Activated CD4-positive, alpha-beta T cell treated with anti-CD3 and anti-CD28 coated beads, Interleukin-2, amount 10 ng/mL, durations not matched to agents 7 days and 5 days (primary cell): ENCODE data around the gene LRRC37B. TPM values are rescaled to one million over a fixed set of nuclear protein-coding genes. Genes with fewer than 3 reads are reported as not detected.
A peak's percentile ranks its signal among the peaks of the same experiment; 100 is the strongest.
"Not testable (repeated sequence)": the region's sequence is repeated elsewhere in the genome, so short reads cannot be mapped to it uniquely, and the experiment has no call there.

Source experiments
- CTCF ChIA-PET: fragments of 350-600 bp; sonication (Branson Sonifier 250); formaldehyde crosslinking; loops from one replicate; lab custom pipeline; 2021; ENCODE audit warnings: antibody characterized with exemption; lab: Charles Lee
- POLR2A ChIA-PET: fragments of 350-600 bp; sonication (Branson Sonifier 250); formaldehyde crosslinking; loops from one replicate; lab custom pipeline; 2021; ENCODE audit warnings: antibody characterized with exemption; lab: Charles Lee
- DNase-seq: peaks from one replicate; pipeline ENCODE4 v3.0.0-alpha.2; 2020
- H3K27ac Mint-ChIP-seq: one replicate; pipeline ENCODE4 v1.8.0; 2021; ENCODE audit warnings: mild to moderate bottlenecking, moderate library complexity, mixed read lengths
- H3K27me3 Mint-ChIP-seq: one replicate; pipeline ENCODE4 v1.8.0; 2021; ENCODE audit warnings: mixed read lengths
- H3K36me3 Mint-ChIP-seq: one replicate; pipeline ENCODE4 v1.8.0; 2021; ENCODE audit warnings: low read depth, mixed read lengths
- H3K4me1 Mint-ChIP-seq: one replicate; pipeline ENCODE4 v1.8.0; 2021; ENCODE audit warnings: mixed read lengths
- H3K4me3 Mint-ChIP-seq: one replicate; pipeline ENCODE4 v1.8.0; 2021; ENCODE audit warnings: mild to moderate bottlenecking, moderate library complexity, mixed read lengths
- H3K9me3 Mint-ChIP-seq: one replicate; pipeline ENCODE4 v1.8.0; 2021; ENCODE audit warnings: mixed read lengths
- total RNA-seq, 2 experiments: library from RNA; stranded (reverse); gene quantifications; one replicate each; pipeline ENCODE4 v1.2.3, GENCODE V29; 2021

LRRC37B gene
- total RNA-seq, 2 experiments from 2014 or later, result 33.0 to 36.3 TPM

GRCh38 chr17:32016231-32016630 lies 9.0 kb downstream of the LRRC37B start:
- Mint-ChIP-seq H3K36me3 (peaks cover 30% of the 10 kb centered on the region), H3K27ac (peak overlapping the region; percentile 47), H3K4me3 (no peak overlapping the region), H3K9me3 (no peaks in the 10 kb centered on the region), H3K27me3 (no peaks in the 10 kb centered on the region), H3K4me1 (peaks cover 37% of the 10 kb centered on the region)
- ChIA-PET CTCF (interaction anchor here (4.3 kb wide), 1 partner anchor 9 kb away, joined by 24 read pairs; the partner anchor contains the start of gene LRRC37B), POLR2A (no interaction called here)
- no peak for DNase-seq

GRCh38 chr17:32019228-32019627 lies 12.0 kb downstream of the LRRC37B start:
- peaks cover 26% of the 10 kb centered on the region for H3K36me3 Mint-ChIP-seq
- POLR2A ChIA-PET, result no interaction called here

GRCh38 chr17:32020943-32021614 lies 13.9 kb downstream of the LRRC37B start:
- no peaks in the 10 kb centered on the region for H3K27me3 Mint-ChIP-seq
- no peak overlapping the region for H3K27ac Mint-ChIP-seq
- H3K36me3 Mint-ChIP-seq, result peaks cover 26% of the 10 kb centered on the region
- H3K4me3 Mint-ChIP-seq, result no peak overlapping the region
- POLR2A ChIA-PET, result no interaction called here
- no peak for DNase-seq
- H3K9me3 Mint-ChIP-seq, result no peaks in the 10 kb centered on the region
- CTCF ChIA-PET, result interaction anchor here (1.3 kb wide), 1 partner anchor 14 kb away, joined by 4 read pairs; the partner anchor contains the start of gene LRRC37B
- H3K4me1 Mint-ChIP-seq, result peaks cover 20% of the 10 kb centered on the region

More at GRCh38 chr17:32019228-32019627, 12.0 kb downstream of the LRRC37B start:
- no peak overlapping the region for H3K4me3 Mint-ChIP-seq
- no peak overlapping the region for H3K27ac Mint-ChIP-seq
- no peaks in the 10 kb centered on the region for H3K27me3 Mint-ChIP-seq
- peaks cover 28% of the 10 kb centered on the region for H3K4me1 Mint-ChIP-seq
- H3K9me3 Mint-ChIP-seq, result no peaks in the 10 kb centered on the region
- CTCF ChIA-PET, result interaction anchor here (4.3 kb wide), 1 partner anchor 12 kb away, joined by 24 read pairs; the partner anchor contains the start of gene LRRC37B
- DNase-seq, result no peak

GRCh38 chr17:32021615-32021955 lies 14.4 kb downstream of the LRRC37B start:
- H3K27ac Mint-ChIP-seq, result no peak overlapping the region
- ChIA-PET POLR2A (no interaction called here), CTCF (interaction anchor here (1.3 kb wide), 1 partner anchor 15 kb away, joined by 4 read pairs; the partner anchor contains the start of gene LRRC37B)
- no peaks in the 10 kb centered on the region for H3K27me3 Mint-ChIP-seq
- H3K9me3 Mint-ChIP-seq, result no peaks in the 10 kb centered on the region
- DNase-seq, result no peak
- H3K4me3 Mint-ChIP-seq, result no peak overlapping the region
- H3K4me1 Mint-ChIP-seq, result peaks cover 15% of the 10 kb centered on the region
- peaks cover 28% of the 10 kb centered on the region for H3K36me3 Mint-ChIP-seq

GRCh38 chr17:32022554-32022953 lies 15.4 kb downstream of the LRRC37B start:
- CTCF ChIA-PET, result interaction anchor here (0.6 to 1.3 kb wide), 2 partner anchors 16 to 368 kb away, joined by 3 to 4 read pairs; partner anchors contain the start of gene LRRC37B
- H3K9me3 Mint-ChIP-seq, H3K27me3 Mint-ChIP-seq, POLR2A ChIA-PET, H3K4me1 Mint-ChIP-seq, DNase-seq, H3K4me3 Mint-ChIP-seq, H3K27ac Mint-ChIP-seq: not testable (repeated sequence)
- H3K36me3 Mint-ChIP-seq, result peaks cover 24% of the 10 kb centered on the region

GRCh38 chr17:32027271-32027670 lies 20.1 kb downstream of the LRRC37B start:
- H3K4me3 Mint-ChIP-seq, H3K4me1 Mint-ChIP-seq, H3K9me3 Mint-ChIP-seq, POLR2A ChIA-PET, CTCF ChIA-PET, DNase-seq, H3K27me3 Mint-ChIP-seq, H3K36me3 Mint-ChIP-seq, H3K27ac Mint-ChIP-seq: not testable (repeated sequence)

- ChIA-PET POLR2A (no interaction called here), CTCF (no interaction called here)
- DNase-seq, result no peak
- Mint-ChIP-seq H3K27me3 (no peaks in the 10 kb centered on the region), H3K36me3 (peaks cover 24% of the 10 kb centered on the region), H3K9me3 (no peaks in the 10 kb centered on the region), H3K4me1 (peaks cover 4% of the 10 kb centered on the region), H3K27ac (no peak overlapping the region), H3K4me3 (no peak overlapping the region)
These were observed 26.0 kb downstream of the LRRC37B start for GRCh38 chr17:32033223-32033622.

GRCh38 chr17:32033812-32034211 lies 26.6 kb downstream of the LRRC37B start:
- DNase-seq, H3K9me3 Mint-ChIP-seq, POLR2A ChIA-PET, H3K27ac Mint-ChIP-seq, H3K4me3 Mint-ChIP-seq, CTCF ChIA-PET, H3K4me1 Mint-ChIP-seq, H3K27me3 Mint-ChIP-seq: not testable (repeated sequence)
- peaks cover 24% of the 10 kb centered on the region for H3K36me3 Mint-ChIP-seq

- POLR2A ChIA-PET, result not testable (repeated sequence)
These were observed 33.1 kb downstream of the LRRC37B start for GRCh38 chr17:32040246-32040645.

GRCh38 chr17:32041306-32041875 lies 34.2 kb downstream of the LRRC37B start:
- H3K27me3 Mint-ChIP-seq, POLR2A ChIA-PET, H3K4me3 Mint-ChIP-seq, CTCF ChIA-PET, H3K9me3 Mint-ChIP-seq, DNase-seq, H3K27ac Mint-ChIP-seq, H3K4me1 Mint-ChIP-seq: not testable (repeated sequence)
- H3K36me3 Mint-ChIP-seq, result peaks cover 11% of the 10 kb centered on the region

More at GRCh38 chr17:32040246-32040645, 33.1 kb downstream of the LRRC37B start:
- H3K4me1 Mint-ChIP-seq, DNase-seq, CTCF ChIA-PET, H3K27ac Mint-ChIP-seq, H3K9me3 Mint-ChIP-seq, H3K4me3 Mint-ChIP-seq, H3K27me3 Mint-ChIP-seq: not testable (repeated sequence)
- H3K36me3 Mint-ChIP-seq, result peaks cover 19% of the 10 kb centered on the region

- H3K27ac Mint-ChIP-seq, H3K4me3 Mint-ChIP-seq, POLR2A ChIA-PET, H3K4me1 Mint-ChIP-seq, DNase-seq, H3K27me3 Mint-ChIP-seq, H3K36me3 Mint-ChIP-seq, H3K9me3 Mint-ChIP-seq, CTCF ChIA-PET: not testable (repeated sequence)
These were observed 35.1 kb downstream of the LRRC37B start for GRCh38 chr17:32042266-32042665.

- CTCF ChIA-PET, result not testable (repeated sequence)
These were observed 38.4 kb downstream of the LRRC37B start for GRCh38 chr17:32045611-32046010.

GRCh38 chr17:32047663-32048062 lies 40.5 kb downstream of the LRRC37B start:
- H3K4me1 Mint-ChIP-seq, DNase-seq, CTCF ChIA-PET, H3K4me3 Mint-ChIP-seq, H3K27me3 Mint-ChIP-seq, H3K27ac Mint-ChIP-seq, H3K9me3 Mint-ChIP-seq, H3K36me3 Mint-ChIP-seq, POLR2A ChIA-PET: not testable (repeated sequence)

More at GRCh38 chr17:32045611-32046010, 38.4 kb downstream of the LRRC37B start:
- DNase-seq, H3K27ac Mint-ChIP-seq, H3K9me3 Mint-ChIP-seq, H3K4me3 Mint-ChIP-seq, H3K27me3 Mint-ChIP-seq, H3K4me1 Mint-ChIP-seq, H3K36me3 Mint-ChIP-seq, POLR2A ChIA-PET: not testable (repeated sequence)
